ENCODE measurements around the gene CSRP2. TPM values are rescaled to one million over a fixed set of nuclear protein-coding genes. Genes with fewer than 3 reads are reported as not detected.

Gene CSRP2
- total and polyA plus RNA-seq, 12 donors: 0.61 to 19.5 (median 6.0) TPM

DNA sequence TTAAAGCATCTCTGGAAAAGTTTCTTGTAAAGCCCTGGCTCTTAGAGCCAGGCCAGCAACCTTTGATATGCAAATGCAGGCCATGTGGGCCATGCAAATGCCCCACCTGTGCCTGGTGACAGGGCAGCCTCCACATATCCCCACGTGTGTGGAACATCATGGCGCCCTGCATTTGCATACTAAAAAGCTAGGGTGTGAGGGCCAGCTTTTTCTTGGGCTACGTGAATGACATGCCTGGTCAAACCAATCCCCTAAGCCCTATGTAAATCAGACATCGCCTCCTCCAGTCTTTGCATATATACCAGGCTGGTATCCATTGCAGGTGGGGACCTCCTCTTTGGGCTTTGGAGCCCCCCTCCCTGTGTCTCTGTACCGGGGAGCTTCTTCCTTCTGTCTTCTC lies 6.4 kb downstream of the CSRP2 start:
- Histone ChIP-seq H3K27me3 (no peaks in the 10 kb centered on the region), H3K9me3 (replicated peaks in 1 of 3) (no peaks in the 10 kb centered on the region), H3K4me1 (replicated peaks in 1 of 2) (no peaks in the 10 kb centered on the region), H3K27ac (no peak overlapping the region), H3K4me3 (no peak overlapping the region), H3K36me3 (replicated peaks in 1 of 2) (no peaks in the 10 kb centered on the region)
- 89 to 94% (median 91%) methylated on average over 5 of the region's 5 CpGs for WGBS, 4 donors
- intact Hi-C loops (cut with DNase I): no loop called here
- no peak for TF ChIP-seq POLR2A (IDR thresholded peaks at IDR 0.05)
- TF ChIP-seq, protein P1, sequence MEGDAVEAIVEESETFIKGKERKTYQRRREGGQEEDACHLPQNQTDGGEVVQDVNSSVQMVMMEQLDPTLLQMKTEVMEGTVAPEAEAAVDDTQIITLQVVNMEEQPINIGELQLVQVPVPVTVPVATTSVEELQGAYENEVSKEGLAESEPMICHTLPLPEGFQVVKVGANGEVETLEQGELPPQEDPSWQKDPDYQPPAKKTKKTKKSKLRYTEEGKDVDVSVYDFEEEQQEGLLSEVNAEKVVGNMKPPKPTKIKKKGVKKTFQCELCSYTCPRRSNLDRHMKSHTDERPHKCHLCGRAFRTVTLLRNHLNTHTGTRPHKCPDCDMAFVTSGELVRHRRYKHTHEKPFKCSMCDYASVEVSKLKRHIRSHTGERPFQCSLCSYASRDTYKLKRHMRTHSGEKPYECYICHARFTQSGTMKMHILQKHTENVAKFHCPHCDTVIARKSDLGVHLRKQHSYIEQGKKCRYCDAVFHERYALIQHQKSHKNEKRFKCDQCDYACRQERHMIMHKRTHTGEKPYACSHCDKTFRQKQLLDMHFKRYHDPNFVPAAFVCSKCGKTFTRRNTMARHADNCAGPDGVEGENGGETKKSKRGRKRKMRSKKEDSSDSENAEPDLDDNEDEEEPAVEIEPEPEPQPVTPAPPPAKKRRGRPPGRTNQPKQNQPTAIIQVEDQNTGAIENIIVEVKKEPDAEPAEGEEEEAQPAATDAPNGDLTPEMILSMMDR (IDR thresholded peaks at IDR 0.05): no peak
- DNase-seq: no peak

DNA sequence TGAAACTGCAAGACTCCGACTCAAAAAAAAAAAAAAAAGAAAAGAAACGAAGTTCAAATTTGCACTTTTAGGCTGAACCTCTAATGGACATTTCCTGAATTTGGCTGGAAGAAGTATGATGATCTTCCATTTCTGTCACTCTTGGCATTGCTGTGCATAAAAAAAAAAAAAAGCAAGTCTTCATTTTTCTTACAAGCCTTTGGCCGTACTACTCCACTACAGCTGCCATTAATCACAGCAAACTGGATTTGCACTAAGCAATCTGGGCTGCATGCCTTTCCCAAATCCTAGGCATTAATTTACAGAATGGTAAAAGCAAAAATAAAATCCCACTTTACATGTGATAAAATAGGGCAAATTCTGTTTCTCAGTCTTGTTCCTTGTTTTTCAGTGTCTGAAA lies 7.1 kb downstream of the CSRP2 start:
- WGBS, 4 donors: 55 to 68% (median 61%) methylated on average over 3 of the region's 3 CpGs
- intact Hi-C loops (cut with DNase I): no loop called here
- TF ChIP-seq, protein P1 (IDR thresholded peaks at IDR 0.05): no peak
- TF ChIP-seq POLR2A (IDR thresholded peaks at IDR 0.05): no peak
- Histone ChIP-seq H3K27ac (no peak overlapping the region), H3K36me3 (replicated peaks in 1 of 2) (no peaks in the 10 kb centered on the region), H3K27me3 (no peaks in the 10 kb centered on the region), H3K4me3 (no peak overlapping the region), H3K9me3 (replicated peaks in 1 of 3) (no peaks in the 10 kb centered on the region), H3K4me1 (replicated peaks in 1 of 2) (no peaks in the 10 kb centered on the region)
- DNase-seq: no peak

DNA sequence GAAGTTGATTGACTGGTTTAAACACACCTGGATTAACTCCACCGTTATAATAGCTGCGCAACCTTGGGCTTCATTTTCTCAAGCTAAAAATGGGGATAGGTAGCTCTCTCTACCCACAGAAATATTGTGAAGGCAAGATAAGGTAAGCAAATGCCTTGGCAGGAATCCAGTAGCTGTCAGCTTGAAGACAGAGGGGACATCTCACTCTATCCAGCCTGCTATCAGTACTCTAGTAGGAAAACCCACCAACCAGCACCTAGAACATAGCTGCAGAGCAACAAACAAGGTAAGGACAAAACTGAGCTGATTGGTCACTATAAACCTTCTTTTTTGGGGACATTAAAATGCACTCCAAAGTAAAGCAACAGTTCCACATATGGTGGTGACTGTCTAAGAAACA lies 7.7 kb downstream of the CSRP2 start:
- no peak overlapping the region for H3K4me3 ChIP-seq
- H3K27ac ChIP-seq: no peak overlapping the region
- no peaks in the 10 kb centered on the region for H3K27me3 ChIP-seq
- no peaks in the 10 kb centered on the region for H3K36me3 ChIP-seq (replicated peaks in 1 of 2)
- no peaks in the 10 kb centered on the region for H3K9me3 ChIP-seq (replicated peaks in 1 of 3)
- intact Hi-C loops (cut with DNase I): no loop called here
- WGBS, 4 donors: 77 to 86% (median 83%) methylated on average over 2 of the region's 2 CpGs
- H3K4me1 ChIP-seq (replicated peaks in 1 of 2): no peaks in the 10 kb centered on the region
- DNase-seq: no peak
- TF ChIP-seq POLR2A (IDR thresholded peaks at IDR 0.05): no peak
- TF ChIP-seq, protein P1 (IDR thresholded peaks at IDR 0.05): no peak

DNA sequence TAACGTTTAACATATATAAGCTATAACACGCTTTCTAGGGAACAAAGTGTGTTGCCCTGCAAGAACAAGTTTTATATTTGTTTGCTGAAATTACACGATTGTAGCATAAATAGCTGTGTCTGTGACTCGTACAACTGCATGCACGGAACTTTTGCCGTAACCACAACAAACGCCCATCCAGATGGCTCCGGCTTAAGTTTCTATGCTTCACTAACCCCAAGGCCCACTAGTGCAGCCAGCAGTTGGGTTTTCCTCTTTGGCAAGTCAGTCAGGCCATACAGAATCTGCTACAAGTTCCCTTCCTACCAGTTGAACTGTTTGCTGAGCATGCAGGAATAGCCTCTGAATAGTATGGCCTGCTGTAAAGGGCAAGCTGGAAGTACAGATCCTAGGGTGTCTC lies 12.1 kb downstream of the CSRP2 start:
- TF ChIP-seq POLR2A (IDR thresholded peaks at IDR 0.05): no peak
- TF ChIP-seq, protein P1 (IDR thresholded peaks at IDR 0.05): no peak
- Histone ChIP-seq H3K9me3 (replicated peaks in 1 of 3) (no peaks in the 10 kb centered on the region), H3K27ac (no peak overlapping the region), H3K27me3 (no peaks in the 10 kb centered on the region), H3K36me3 (replicated peaks in 1 of 2) (no peaks in the 10 kb centered on the region), H3K4me1 (replicated peaks in 1 of 2) (no peaks in the 10 kb centered on the region), H3K4me3 (no peak overlapping the region)
- no peak for DNase-seq
- WGBS, 4 donors: 89 to 94% (median 92%) methylated on average over 8 of the region's 8 CpGs
- intact Hi-C loops (cut with DNase I): no loop called here
